HEK293 (cell line): ENCODE measurements around the gene PITRM1.

ENCODE experiments used
- CTCF ChIA-PET: fragments of 350-600 bp; formaldehyde crosslinking; extraction: SDS; loops from one replicate; lab custom pipeline; 2021; ENCODE audit warnings: antibody characterized with exemption; lab: Yijun Ruan, JAX
- POLR2A ChIA-PET: fragments of 300-600 bp; formaldehyde crosslinking; extraction: SDS; loops from one replicate; lab custom pipeline; 2020; ENCODE audit warnings: antibody characterized with exemption, inconsistent platforms; lab: Yijun Ruan, JAX
- H3K27ac ChIP-seq: fragments of 200-500 bp; sonication (Bioruptor generic); 2 replicates; pipeline ENCODE4 v1.5.1; 2014; ENCODE audit warnings: low read depth, low read length, control low read depth, inconsistent platforms; ENCODE audit errors: extremely low read depth
- H3K36me3 ChIP-seq, 2 experiments: fragments of 200-500 bp in 1 of 2; sonication (Bioruptor generic) in 1 of 2; 1 replicate in 1 of 2; 2 replicates in 1 of 2; pipeline ENCODE4 v1.5.1; 2014 to 2017; ENCODE audit warnings: inconsistent platforms in 2 of 2, low read length in 2 of 2; ENCODE audit not compliant: control insufficient read depth in 2 of 2, insufficient read depth in 1 of 2
- H3K4me1 ChIP-seq: fragments of 200-500 bp; sonication (Bioruptor generic); 2 replicates; pipeline ENCODE4 v1.5.1; 2014; ENCODE audit warnings: mild to moderate bottlenecking, low read length, inconsistent platforms; ENCODE audit not compliant: control insufficient read depth, insufficient read depth
- H3K4me3 ChIP-seq: 2 replicates; pipeline ENCODE4 v1.5.1; 2011; ENCODE audit warnings: low read depth, mild to moderate bottlenecking, control low read depth, low read length, moderate library complexity
- H3K9me3 ChIP-seq: fragments of 200-500 bp; sonication (Bioruptor generic); 2 replicates; pipeline ENCODE4 v1.5.1; 2014; ENCODE audit warnings: low read depth, low read length, inconsistent platforms; ENCODE audit not compliant: control insufficient read depth, insufficient read depth
- GLI2 ChIP-seq: fragments of 450-650 bp; formaldehyde crosslinking; IDR thresholded peaks from 2 replicates; pipeline ENCODE4; 2017; ENCODE audit warnings: missing biosample characterization, missing genetic modification characterization, low read depth, borderline replicate concordance
- HOXC10 ChIP-seq: sonication (generic); formaldehyde crosslinking; IDR thresholded peaks from 2 replicates; pipeline ENCODE4 v1.8.1; 2023; ENCODE audit warnings: mild to moderate bottlenecking, missing genetic modification reagents
- PBX3 ChIP-seq: sonication (generic); formaldehyde crosslinking; IDR thresholded peaks from 2 replicates; pipeline ENCODE4 v1.8.1; 2022; ENCODE audit warnings: mild to moderate bottlenecking, moderate library complexity, missing genetic modification reagents
- PRDM1 ChIP-seq: fragments of 450-650 bp; formaldehyde crosslinking; IDR thresholded peaks from 2 replicates; pipeline ENCODE4; 2016; ENCODE audit warnings: missing biosample characterization, missing genetic modification characterization
- PRDM2 ChIP-seq: fragments of 450-650 bp; formaldehyde crosslinking; IDR thresholded peaks from 2 replicates; pipeline ENCODE4 v1.5.1; 2016; ENCODE audit warnings: missing biosample characterization, missing genetic modification characterization, borderline replicate concordance
- SCRT1 ChIP-seq: fragments of 450-650 bp; formaldehyde crosslinking; IDR thresholded peaks from 2 replicates; pipeline ENCODE4 v1.5.1; 2016; ENCODE audit warnings: missing biosample characterization, missing genetic modification characterization, borderline replicate concordance
- ZBTB10 ChIP-seq: fragments of 450-650 bp; formaldehyde crosslinking; IDR thresholded peaks from 2 replicates; pipeline ENCODE4 v1.5.1; 2016; ENCODE audit warnings: missing biosample characterization, missing genetic modification characterization
- ZFP37 ChIP-seq: fragments of 450-650 bp; formaldehyde crosslinking; IDR thresholded peaks from 2 replicates; pipeline ENCODE4 v1.5.1; 2016; ENCODE audit warnings: missing biosample characterization, missing genetic modification characterization
- ZNF157 ChIP-seq: fragments of 450-650 bp; formaldehyde crosslinking; IDR thresholded peaks from 2 replicates; pipeline ENCODE4 v1.5.1; 2016; ENCODE audit warnings: missing biosample characterization, missing genetic modification characterization
- ZNF214 ChIP-seq: fragments of 450-650 bp; formaldehyde crosslinking; IDR thresholded peaks from 2 replicates; pipeline ENCODE4 v1.5.1; 2017; ENCODE audit warnings: missing biosample characterization, mild to moderate bottlenecking, missing genetic modification characterization, borderline replicate concordance
- ZNF292 ChIP-seq: fragments of 450-650 bp; formaldehyde crosslinking; IDR thresholded peaks from 2 replicates; pipeline ENCODE4 v1.5.1; 2016; ENCODE audit warnings: low read depth, missing biosample characterization, missing genetic modification characterization, borderline replicate concordance
- ZNF311 ChIP-seq: fragments of 450-650 bp; formaldehyde crosslinking; IDR thresholded peaks from 2 replicates; pipeline ENCODE4 v1.5.1; 2017; ENCODE audit warnings: missing biosample characterization, missing genetic modification characterization, borderline replicate concordance
- ZNF514 ChIP-seq: fragments of 450-650 bp; formaldehyde crosslinking; IDR thresholded peaks from 2 replicates; pipeline ENCODE4 v1.5.1; 2016; ENCODE audit warnings: missing biosample characterization, missing genetic modification characterization
- ZNF529 ChIP-seq: fragments of 450-650 bp; formaldehyde crosslinking; IDR thresholded peaks from 2 replicates; pipeline ENCODE4 v1.5.1; 2017; ENCODE audit warnings: missing genetic modification characterization, missing biosample characterization; ENCODE audit not compliant: insufficient replicate concordance
- ZNF560 ChIP-seq: fragments of 450-650 bp; formaldehyde crosslinking; IDR thresholded peaks from 2 replicates; pipeline ENCODE4 v1.5.1; 2017; ENCODE audit warnings: missing biosample characterization, missing genetic modification characterization, borderline replicate concordance
- ZSCAN16 ChIP-seq: fragments of 450-650 bp; formaldehyde crosslinking; IDR thresholded peaks from 2 replicates; pipeline ENCODE4 v1.5.1; 2016; ENCODE audit warnings: missing biosample characterization, missing genetic modification characterization
- ZSCAN30 ChIP-seq: fragments of 450-650 bp; IDR thresholded peaks from 2 replicates; pipeline ENCODE4 v1.5.1; 2018; ENCODE audit warnings: missing biosample characterization, mild to moderate bottlenecking, missing genetic modification characterization, moderate library complexity
- TF ChIP-seq, protein P1 (sequence below): fragments of 450-650 bp; formaldehyde crosslinking; IDR thresholded peaks from 2 replicates; pipeline ENCODE4 v1.5.1; 2016; ENCODE audit warnings: missing biosample characterization, missing genetic modification characterization
- TF ChIP-seq, protein P2 (sequence below): fragments of 450-650 bp; formaldehyde crosslinking; IDR thresholded peaks from 2 replicates; pipeline ENCODE4 v1.5.1; 2016; ENCODE audit warnings: missing biosample characterization, missing genetic modification characterization, borderline replicate concordance

PITRM1 gene

DNA sequence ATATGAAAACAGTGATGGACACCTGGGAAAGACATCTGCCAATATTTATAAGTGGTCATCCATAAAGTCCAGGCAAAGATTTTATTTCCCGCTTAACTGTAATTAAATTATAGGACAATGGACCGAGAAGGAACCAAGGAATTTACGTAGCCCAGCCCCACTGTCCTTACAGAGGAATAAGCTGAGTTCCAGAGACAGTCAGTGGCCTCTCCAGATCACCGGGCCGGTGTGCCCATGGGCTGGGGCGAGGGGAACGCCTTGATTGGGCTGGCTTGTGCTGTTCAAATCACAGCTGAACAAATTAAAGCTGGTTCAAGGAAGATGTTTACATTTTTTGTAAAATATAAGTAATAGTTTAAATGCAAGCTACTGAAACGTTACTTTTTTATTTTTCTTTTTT is 64.5 kb downstream of the PITRM1 start (continued):
- no peak for TF ChIP-seq PRDM2 (tag by site-specific recombination)
- no peak for TF ChIP-seq PRDM1 (tag by site-specific recombination)
- TF ChIP-seq PBX3: no peak
- TF ChIP-seq GLI2 (tag by site-specific recombination): no peak
- TF ChIP-seq, protein P1, sequence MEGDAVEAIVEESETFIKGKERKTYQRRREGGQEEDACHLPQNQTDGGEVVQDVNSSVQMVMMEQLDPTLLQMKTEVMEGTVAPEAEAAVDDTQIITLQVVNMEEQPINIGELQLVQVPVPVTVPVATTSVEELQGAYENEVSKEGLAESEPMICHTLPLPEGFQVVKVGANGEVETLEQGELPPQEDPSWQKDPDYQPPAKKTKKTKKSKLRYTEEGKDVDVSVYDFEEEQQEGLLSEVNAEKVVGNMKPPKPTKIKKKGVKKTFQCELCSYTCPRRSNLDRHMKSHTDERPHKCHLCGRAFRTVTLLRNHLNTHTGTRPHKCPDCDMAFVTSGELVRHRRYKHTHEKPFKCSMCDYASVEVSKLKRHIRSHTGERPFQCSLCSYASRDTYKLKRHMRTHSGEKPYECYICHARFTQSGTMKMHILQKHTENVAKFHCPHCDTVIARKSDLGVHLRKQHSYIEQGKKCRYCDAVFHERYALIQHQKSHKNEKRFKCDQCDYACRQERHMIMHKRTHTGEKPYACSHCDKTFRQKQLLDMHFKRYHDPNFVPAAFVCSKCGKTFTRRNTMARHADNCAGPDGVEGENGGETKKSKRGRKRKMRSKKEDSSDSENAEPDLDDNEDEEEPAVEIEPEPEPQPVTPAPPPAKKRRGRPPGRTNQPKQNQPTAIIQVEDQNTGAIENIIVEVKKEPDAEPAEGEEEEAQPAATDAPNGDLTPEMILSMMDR (tag by site-specific recombination): no peak
- no peak for TF ChIP-seq ZNF529 (tag by site-specific recombination)
- TF ChIP-seq ZSCAN16 (tag by site-specific recombination): no peak
- TF ChIP-seq ZNF514 (tag by site-specific recombination): no peak
- TF ChIP-seq, all 188 proteins: peak for 0

DNA sequence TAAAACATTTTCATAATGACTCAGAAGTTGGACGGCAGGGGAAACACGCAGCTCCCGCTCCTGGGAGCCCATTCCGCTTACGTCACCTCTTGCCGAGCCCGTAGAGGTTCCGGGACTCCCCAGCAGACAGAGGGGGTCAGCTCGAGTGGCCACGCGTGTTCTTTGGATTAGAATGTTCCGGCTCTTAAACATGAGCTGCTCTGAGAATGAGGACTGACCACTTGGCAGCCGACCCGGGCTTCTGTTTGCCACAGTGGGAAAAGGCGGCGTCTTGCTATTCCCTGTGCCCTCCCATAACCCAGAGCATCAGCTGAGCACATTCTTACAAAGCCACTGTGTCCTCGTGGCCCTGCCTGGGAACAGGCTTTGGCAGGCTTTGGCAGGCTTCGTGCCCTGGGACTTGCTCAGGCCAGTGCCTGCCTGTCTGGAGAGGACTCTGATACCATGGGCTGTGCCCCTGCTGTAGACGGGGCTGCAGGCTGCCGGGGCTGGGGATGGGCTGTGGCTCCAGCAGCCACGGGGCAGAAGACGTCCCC is 65.1 kb downstream of the PITRM1 start:
- ChIA-PET POLR2A (no interaction called here), CTCF (interaction anchor here (0.7 kb wide), 1 partner anchor 16 kb away, joined by 3 read pairs; no protein-coding TSS in a partner anchor)
- TF ChIP-seq ZNF560 (tag by site-specific recombination) (no peak), SCRT1 (tag by site-specific recombination) (no peak), ZNF311 (no peak), ZNF292 (no peak), ZSCAN30 (tag by site-specific recombination) (no peak), ZBTB10 (tag by site-specific recombination) (no peak), ZNF214 (no peak), ZFP37 (tag by site-specific recombination) (no peak), ZNF157 (tag by site-specific recombination) (no peak), HOXC10 (CRISPR knock-in tag) (no peak)
- TF ChIP-seq, protein P2, sequence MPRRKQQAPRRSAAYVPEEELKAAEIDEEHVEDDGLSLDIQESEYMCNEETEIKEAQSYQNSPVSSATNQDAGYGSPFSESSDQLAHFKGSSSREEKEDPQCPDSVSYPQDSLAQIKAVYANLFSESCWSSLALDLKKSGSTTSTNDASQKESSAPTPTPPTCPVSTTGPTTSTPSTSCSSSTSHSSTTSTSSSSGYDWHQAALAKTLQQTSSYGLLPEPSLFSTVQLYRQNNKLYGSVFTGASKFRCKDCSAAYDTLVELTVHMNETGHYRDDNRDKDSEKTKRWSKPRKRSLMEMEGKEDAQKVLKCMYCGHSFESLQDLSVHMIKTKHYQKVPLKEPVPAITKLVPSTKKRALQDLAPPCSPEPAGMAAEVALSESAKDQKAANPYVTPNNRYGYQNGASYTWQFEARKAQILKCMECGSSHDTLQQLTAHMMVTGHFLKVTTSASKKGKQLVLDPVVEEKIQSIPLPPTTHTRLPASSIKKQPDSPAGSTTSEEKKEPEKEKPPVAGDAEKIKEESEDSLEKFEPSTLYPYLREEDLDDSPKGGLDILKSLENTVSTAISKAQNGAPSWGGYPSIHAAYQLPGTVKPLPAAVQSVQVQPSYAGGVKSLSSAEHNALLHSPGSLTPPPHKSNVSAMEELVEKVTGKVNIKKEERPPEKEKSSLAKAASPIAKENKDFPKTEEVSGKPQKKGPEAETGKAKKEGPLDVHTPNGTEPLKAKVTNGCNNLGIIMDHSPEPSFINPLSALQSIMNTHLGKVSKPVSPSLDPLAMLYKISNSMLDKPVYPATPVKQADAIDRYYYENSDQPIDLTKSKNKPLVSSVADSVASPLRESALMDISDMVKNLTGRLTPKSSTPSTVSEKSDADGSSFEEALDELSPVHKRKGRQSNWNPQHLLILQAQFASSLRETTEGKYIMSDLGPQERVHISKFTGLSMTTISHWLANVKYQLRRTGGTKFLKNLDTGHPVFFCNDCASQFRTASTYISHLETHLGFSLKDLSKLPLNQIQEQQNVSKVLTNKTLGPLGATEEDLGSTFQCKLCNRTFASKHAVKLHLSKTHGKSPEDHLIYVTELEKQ: no peak
- H3K9me3 ChIP-seq: no peaks in the 10 kb centered on the region
- no peak overlapping the region for H3K27ac ChIP-seq
- peaks cover 14 to 86% of the 10 kb centered on the region in 2 experiments; a peak in 2 of 3 replicates for H3K36me3 ChIP-seq
- H3K4me3 ChIP-seq: no peak overlapping the region
- H3K4me1 ChIP-seq: no peaks in the 10 kb centered on the region
